Measurements from ENCODE around the gene PPARD. TPM values are rescaled to one million over a fixed set of nuclear protein-coding genes. Genes with fewer than 3 reads are reported as not detected.

PPARD gene
- total RNA-seq, 3 donors from 2014 or later (not counting 1 experiment from before 2014, with no cell fraction given), result 14.4 to 20.4 (median 18.8) TPM

DNA sequence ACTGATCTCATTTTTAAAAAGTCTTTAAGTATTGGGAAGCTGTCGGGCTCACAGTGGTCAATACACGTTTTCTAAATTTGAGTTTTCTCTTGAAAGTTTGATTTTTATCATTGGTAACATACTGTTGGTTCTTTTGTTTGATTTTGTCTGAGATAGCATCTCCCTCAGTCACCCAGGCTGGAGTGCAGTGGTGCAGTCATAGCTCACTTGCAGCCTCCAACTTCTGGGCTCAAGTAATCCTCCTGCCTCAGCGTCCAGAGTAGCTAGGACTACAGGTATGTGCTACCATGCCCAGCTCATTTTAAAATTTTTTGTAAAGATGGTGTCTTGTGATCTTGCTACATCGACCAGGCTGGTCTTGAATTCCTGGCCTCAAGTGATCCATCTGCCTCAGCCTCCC lies 9.1 kb downstream of the PPARD start:
- intact Hi-C loops (cut with micrococcal nuclease), result no loop called here
- ATAC-seq, result no peak
- no peak for DNase-seq
- Mint-ChIP-seq H3K4me3 (no peak overlapping the region), H3K36me3 (peaks cover 31% of the 10 kb centered on the region), H3K9me3 (no peaks in the 10 kb centered on the region), H3K27me3 (ENCODE audit: low read depth in 2 of 2) (no peaks in the 10 kb centered on the region), H3K27ac (no peak overlapping the region), H3K4me1 (peaks cover 17 to 31% of the 10 kb centered on the region in 2 donors)
- peaks cover 30% of the 10 kb centered on the region for H3K36me3 ChIP-seq (ENCODE audit: control insufficient read depth, insufficient read depth, low read length)
- 93% methylated on average over 4 of the region's 4 CpGs for WGBS (ENCODE audit: insufficient coverage)
- H3K4me3 ChIP-seq (ENCODE audit: low read length), result no peak overlapping the region
- peaks cover 21% of the 10 kb centered on the region for H3K4me1 ChIP-seq (ENCODE audit: control insufficient read depth, insufficient read depth, low read length)
- H3K27me3 ChIP-seq (ENCODE audit: control insufficient read depth, insufficient read depth, low read length), result no peaks in the 10 kb centered on the region
- H3K27ac ChIP-seq (ENCODE audit: low read length), result no peak overlapping the region
- no peak for TF ChIP-seq CTCF (IDR thresholded peaks at IDR 0.05)
- no peaks in the 10 kb centered on the region for H3K9me3 ChIP-seq (ENCODE audit: control insufficient read depth, insufficient read depth, low read length)

DNA sequence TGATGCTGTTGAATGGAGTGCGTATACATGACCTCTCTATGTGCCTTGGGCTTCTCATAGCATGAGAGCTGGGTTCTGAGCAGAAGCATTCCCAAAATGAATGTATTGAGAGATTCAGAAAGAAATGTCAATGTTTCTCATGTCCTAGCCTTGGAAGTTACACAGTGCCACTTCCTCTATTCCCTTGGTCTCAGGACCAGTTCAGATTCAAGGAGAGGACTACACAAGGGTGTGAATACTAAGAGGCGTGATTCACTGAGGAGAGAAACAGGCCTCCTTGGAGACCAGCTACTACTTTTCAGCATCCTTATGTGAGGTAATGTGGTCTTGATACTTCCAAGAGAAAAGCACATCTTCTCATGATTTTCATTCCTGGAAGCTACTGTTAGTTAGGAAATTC lies 10.4 kb downstream of the PPARD start:
- Mint-ChIP-seq H3K36me3 (peaks cover 36% of the 10 kb centered on the region), H3K4me1 (peaks cover 16 to 33% of the 10 kb centered on the region in 2 donors), H3K27me3 (ENCODE audit: low read depth in 2 of 2) (no peaks in the 10 kb centered on the region), H3K27ac (no peak overlapping the region), H3K4me3 (no peak overlapping the region), H3K9me3 (no peaks in the 10 kb centered on the region)
- H3K36me3 ChIP-seq (ENCODE audit: control insufficient read depth, insufficient read depth, low read length), result peaks cover 29% of the 10 kb centered on the region
- 100% methylated on average over 2 of the region's 2 CpGs for WGBS (ENCODE audit: insufficient coverage)
- TF ChIP-seq CTCF (IDR thresholded peaks at IDR 0.05), result no peak
- intact Hi-C loops (cut with micrococcal nuclease), result no loop called here
- no peaks in the 10 kb centered on the region for H3K9me3 ChIP-seq (ENCODE audit: control insufficient read depth, insufficient read depth, low read length)
- H3K27ac ChIP-seq (ENCODE audit: low read length), result no peak overlapping the region
- ATAC-seq (no peak), DNase-seq (no peak)
- no peak overlapping the region for H3K4me3 ChIP-seq (ENCODE audit: low read length)
- no peaks in the 10 kb centered on the region for H3K27me3 ChIP-seq (ENCODE audit: control insufficient read depth, insufficient read depth, low read length)
- peaks cover 18% of the 10 kb centered on the region for H3K4me1 ChIP-seq (ENCODE audit: control insufficient read depth, insufficient read depth, low read length)

DNA sequence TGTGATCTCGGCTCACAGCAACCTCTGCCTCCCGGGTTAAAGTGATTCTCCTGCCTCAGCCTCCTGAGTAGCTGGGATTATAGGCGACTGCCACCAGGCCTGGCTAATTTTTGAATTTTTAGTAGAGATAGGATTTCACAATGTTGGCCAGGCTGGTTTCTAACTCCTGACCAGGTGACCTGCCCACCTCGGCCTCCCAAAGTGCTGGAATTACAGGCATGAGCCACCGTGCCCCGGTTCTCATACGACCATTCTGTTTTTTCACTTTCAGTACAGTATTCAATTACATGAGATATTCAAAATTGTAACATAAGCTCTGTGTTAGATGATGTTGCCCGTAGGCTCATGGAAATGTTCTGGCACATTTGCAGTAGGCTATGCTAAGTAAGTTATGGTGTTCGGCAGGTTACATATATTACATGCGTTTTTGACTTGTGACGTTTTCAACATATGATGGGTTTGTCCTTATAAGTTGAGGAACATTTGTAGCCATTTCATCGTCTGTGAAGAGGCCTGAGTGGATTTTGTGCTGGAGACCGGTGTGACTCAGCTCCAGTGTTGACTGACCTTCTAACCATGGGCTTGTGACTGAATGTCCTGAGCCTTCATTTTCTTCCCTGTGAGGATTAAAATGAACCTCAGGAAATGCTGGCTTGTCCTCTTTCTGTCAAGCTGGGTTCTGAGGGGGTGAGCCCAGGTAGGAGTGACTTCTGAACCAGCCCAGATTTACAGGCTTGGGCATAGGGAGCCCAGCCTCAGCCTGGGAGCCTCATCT lies 12.2 kb downstream of the PPARD start:
- Mint-ChIP-seq H3K4me1 (peaks cover 14 to 24% of the 10 kb centered on the region in 2 donors), H3K27ac (no peak overlapping the region), H3K4me3 (no peak overlapping the region), H3K9me3 (no peaks in the 10 kb centered on the region), H3K36me3 (peaks cover 30% of the 10 kb centered on the region), H3K27me3 (ENCODE audit: low read depth in 2 of 2) (no peaks in the 10 kb centered on the region)
- Histone ChIP-seq H3K4me1 (ENCODE audit: control insufficient read depth, insufficient read depth, low read length) (peaks cover under 1% of the 10 kb centered on the region), H3K4me3 (ENCODE audit: low read length) (no peak overlapping the region), H3K9me3 (ENCODE audit: control insufficient read depth, insufficient read depth, low read length) (no peaks in the 10 kb centered on the region), H3K36me3 (ENCODE audit: control insufficient read depth, insufficient read depth, low read length) (peaks cover 36% of the 10 kb centered on the region), H3K27me3 (ENCODE audit: control insufficient read depth, insufficient read depth, low read length) (no peaks in the 10 kb centered on the region), H3K27ac (ENCODE audit: low read length) (no peak overlapping the region)
- TF ChIP-seq CTCF (IDR thresholded peaks at IDR 0.05), result no peak
- intact Hi-C loops (cut with micrococcal nuclease), result no loop called here
- WGBS (ENCODE audit: insufficient coverage), result 97% methylated on average over 13 of the region's 13 CpGs
- DNase-seq (no peak), ATAC-seq (no peak)

GRCh38 chr6:35356391-35356790 lies 14.0 kb downstream of the PPARD start:
- H3K9me3 ChIP-seq (ENCODE audit: control insufficient read depth, insufficient read depth, low read length), result no peaks in the 10 kb centered on the region
- Mint-ChIP-seq H3K27ac (no peak overlapping the region), H3K9me3 (no peaks in the 10 kb centered on the region), H3K4me3 (no peak overlapping the region), H3K36me3 (peaks cover 20% of the 10 kb centered on the region), H3K27me3 (ENCODE audit: low read depth in 2 of 2) (no peaks in the 10 kb centered on the region), H3K4me1 (peaks cover 7 to 24% of the 10 kb centered on the region in 2 donors)
- no peaks in the 10 kb centered on the region for H3K4me1 ChIP-seq (ENCODE audit: control insufficient read depth, insufficient read depth, low read length)
- no peak overlapping the region for H3K27ac ChIP-seq (ENCODE audit: low read length)
- H3K27me3 ChIP-seq (ENCODE audit: control insufficient read depth, insufficient read depth, low read length), result no peaks in the 10 kb centered on the region
- WGBS (ENCODE audit: insufficient coverage), result 95% methylated on average over 1 of the region's 1 CpG
- ATAC-seq (no peak), DNase-seq (no peak)
- TF ChIP-seq CTCF (IDR thresholded peaks at IDR 0.05), result no peak
- peaks cover 36% of the 10 kb centered on the region for H3K36me3 ChIP-seq (ENCODE audit: control insufficient read depth, insufficient read depth, low read length)
- no peak overlapping the region for H3K4me3 ChIP-seq (ENCODE audit: low read length)
- intact Hi-C loops (cut with micrococcal nuclease), result no loop called here
